ENCODE data around the gene NTRK2.

Gene NTRK2

DNA sequence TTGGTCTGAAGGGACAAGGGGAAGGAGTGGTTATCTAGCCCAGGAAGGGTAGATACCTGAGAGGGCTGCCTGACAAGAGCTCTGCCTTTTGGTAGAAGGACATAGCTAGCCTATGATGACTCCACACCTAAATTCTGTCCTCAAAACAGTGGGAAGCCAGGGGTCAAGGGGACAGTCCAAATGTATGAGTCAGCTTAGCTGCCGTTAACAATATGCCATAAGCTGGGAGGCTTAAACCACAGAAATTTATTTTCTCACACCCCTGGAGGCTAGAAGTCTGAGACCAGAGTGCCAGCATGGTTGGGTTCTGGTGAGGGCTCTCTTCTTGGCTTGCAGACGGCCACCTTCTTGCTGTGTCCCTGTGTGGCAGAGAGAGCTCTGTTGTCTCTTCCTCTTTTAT, 306.4 kb downstream of the NTRK2 start:
- no peak overlapping the region for H3K27ac ChIP-seq

DNA sequence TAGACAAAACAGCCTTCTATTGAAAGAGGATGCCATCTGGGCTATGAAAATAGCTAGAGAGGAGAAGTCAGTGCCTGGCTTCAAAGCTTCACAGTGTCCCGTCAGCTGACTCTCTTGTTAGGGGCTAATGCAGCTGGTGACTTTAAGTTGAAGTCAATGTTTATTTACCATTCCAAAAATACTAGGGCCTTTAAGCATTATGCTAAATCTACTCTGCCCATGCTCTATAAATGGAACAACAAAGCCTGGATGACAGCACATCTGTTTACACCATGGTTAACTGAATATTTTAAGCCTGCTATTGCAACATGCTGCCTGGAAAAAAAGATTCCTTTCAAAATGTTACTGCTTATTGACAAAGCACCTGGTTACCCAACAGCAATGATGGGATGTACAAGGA, 309.1 kb downstream of the NTRK2 start:
- no peak overlapping the region for H3K27ac ChIP-seq
- DNase-seq (ENCODE audit: low spot score), result no peak
- TF ChIP-seq, protein P1, sequence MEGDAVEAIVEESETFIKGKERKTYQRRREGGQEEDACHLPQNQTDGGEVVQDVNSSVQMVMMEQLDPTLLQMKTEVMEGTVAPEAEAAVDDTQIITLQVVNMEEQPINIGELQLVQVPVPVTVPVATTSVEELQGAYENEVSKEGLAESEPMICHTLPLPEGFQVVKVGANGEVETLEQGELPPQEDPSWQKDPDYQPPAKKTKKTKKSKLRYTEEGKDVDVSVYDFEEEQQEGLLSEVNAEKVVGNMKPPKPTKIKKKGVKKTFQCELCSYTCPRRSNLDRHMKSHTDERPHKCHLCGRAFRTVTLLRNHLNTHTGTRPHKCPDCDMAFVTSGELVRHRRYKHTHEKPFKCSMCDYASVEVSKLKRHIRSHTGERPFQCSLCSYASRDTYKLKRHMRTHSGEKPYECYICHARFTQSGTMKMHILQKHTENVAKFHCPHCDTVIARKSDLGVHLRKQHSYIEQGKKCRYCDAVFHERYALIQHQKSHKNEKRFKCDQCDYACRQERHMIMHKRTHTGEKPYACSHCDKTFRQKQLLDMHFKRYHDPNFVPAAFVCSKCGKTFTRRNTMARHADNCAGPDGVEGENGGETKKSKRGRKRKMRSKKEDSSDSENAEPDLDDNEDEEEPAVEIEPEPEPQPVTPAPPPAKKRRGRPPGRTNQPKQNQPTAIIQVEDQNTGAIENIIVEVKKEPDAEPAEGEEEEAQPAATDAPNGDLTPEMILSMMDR (IDR thresholded peaks at IDR 0.05), result no peak
- H3K4me3 ChIP-seq, result no peak overlapping the region

More for the DNA sequence above, 306.4 kb downstream of the NTRK2 start:
- TF ChIP-seq, protein P1 (IDR thresholded peaks at IDR 0.05), result no peak
- DNase-seq (ENCODE audit: low spot score), result no peak
- no peak overlapping the region for H3K4me3 ChIP-seq

DNA sequence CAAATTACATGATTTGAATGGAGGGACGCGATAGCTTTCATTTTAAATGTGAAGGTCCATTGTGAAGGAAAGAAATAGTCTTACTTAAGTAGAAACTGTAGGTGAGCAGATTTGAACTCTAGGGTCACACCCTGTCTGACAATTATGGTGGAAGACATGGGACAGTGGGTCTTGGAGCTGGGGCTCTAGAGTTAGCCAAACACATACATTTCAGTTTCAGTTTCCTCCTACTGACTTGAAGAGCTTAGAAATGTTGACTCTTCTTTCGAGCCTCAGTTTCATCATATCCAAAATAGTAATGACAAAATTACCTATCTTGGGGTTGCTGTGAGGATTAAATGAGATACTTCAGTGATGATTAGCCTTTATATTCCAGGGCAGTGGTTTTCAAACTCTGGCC, 314.2 kb downstream of the NTRK2 start:
- TF ChIP-seq, protein P1 (IDR thresholded peaks at IDR 0.05), result no peak
- H3K4me3 ChIP-seq, result no peak overlapping the region
- DNase-seq (ENCODE audit: low spot score), result no peak
- H3K27ac ChIP-seq, result no peak overlapping the region

DNA sequence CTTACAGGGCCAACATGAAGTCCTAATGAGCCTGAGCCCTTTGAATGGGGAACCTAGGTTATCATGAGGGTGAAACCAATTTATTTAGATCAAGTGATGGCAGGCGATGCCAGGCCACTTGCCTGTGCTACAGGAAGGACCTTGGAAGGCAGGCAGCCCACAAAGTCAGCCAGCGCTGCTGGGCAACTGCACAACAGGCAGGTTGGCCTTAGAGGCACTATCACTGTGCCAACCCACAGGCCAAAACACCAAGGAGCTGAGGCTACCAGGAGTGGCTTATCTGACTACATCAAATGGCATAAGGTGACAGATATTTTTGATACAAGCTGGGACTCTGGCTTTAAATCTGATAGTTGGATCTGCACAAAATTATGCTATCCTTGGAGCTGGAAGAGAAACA, 319.1 kb downstream of the NTRK2 start:
- Histone ChIP-seq H3K4me3 (no peak overlapping the region), H3K27ac (no peak overlapping the region)
- TF ChIP-seq, protein P1 (IDR thresholded peaks at IDR 0.05), result no peak
- no peak for DNase-seq (ENCODE audit: low spot score)

DNA sequence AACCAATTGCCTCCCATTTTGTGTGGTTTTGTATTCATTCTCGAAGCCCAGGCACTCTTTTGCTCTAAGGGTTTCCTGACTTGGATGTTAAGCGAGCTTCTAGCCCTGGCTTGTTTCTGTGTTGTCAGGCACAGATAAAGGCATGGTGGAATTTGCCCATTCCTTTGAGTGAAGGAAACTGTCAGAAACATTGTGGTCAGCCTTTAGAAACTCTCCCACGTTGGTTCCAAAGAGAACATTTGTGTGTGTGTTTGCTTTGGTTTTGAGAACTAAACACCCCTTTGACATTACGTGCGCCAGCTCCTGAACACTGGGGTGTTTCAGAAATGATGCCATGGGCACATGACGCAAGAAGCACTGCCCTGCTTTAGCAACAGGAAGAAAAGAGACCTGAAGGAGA, 320.9 kb downstream of the NTRK2 start:
- H3K4me3 ChIP-seq, result no peak overlapping the region
- H3K27ac ChIP-seq, result peak overlapping the region in 1 of 2 donors; percentile 44
- no peak for DNase-seq (ENCODE audit: low spot score)
- TF ChIP-seq, protein P1 (IDR thresholded peaks at IDR 0.05), result no peak

DNA sequence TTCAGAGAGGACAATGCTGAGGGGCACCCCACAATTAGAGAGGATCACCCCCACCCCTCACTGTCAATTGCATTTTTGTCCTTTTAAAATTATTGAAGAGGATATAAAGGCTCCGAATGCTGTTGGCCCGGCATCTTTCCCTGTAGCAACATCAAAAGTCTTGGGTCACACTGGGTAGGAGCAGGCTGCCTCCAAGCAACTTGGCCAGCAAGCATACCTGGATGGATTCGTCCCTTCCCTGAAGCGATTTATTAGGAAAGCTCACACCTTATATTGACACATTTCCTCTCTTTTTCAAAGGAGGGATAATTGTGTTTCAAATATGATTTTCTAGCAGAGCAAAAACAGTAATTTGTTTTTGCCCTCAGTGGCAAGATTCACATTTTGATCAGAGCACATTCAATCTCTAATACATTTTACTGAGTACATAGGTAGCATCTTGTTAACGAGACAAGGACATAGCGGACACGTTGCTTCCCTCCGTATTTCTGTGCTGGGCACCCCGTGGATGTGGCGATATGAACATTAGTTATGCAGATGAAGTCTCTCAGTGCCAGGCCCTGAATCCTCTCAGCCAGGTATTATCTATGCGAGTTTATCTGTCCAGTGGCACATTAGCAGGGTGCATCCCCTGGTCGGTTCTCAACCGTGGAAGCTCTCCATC, 321.5 kb downstream of the NTRK2 start:
- no peak for DNase-seq (ENCODE audit: low spot score)
- Histone ChIP-seq H3K4me3 (no peak overlapping the region), H3K27ac (peak overlapping the region in 1 of 2 donors; percentile 44)
- TF ChIP-seq, protein P1 (IDR thresholded peaks at IDR 0.05), result no peak

DNA sequence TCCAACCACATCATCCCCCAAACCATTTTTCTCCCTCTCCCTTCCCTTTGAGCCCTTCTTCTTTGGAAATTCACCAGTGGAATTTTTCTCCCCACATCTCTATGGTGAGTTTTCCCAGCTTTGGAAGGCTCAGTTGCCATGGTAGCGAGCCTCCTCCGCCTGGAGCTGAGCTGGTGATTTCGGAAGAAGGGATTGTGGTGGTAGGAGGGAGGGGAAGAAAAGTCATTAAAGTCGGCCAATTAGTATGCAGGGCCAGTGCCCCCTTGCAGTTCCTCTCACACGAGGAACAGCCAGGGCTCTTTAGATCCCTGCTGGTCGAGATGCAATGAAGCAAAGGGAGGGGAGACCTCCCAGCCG, 322.0 kb downstream of the NTRK2 start:
- H3K27ac ChIP-seq, result no peak overlapping the region
- no peak overlapping the region for H3K4me3 ChIP-seq
- DNase-seq (ENCODE audit: low spot score), result no peak
- TF ChIP-seq, protein P1 (IDR thresholded peaks at IDR 0.05), result no peak
